Hypothalamus (tissue), 51 donors: Measurements from ENCODE around the gene HDAC4.
A peak's percentile ranks its signal among the peaks of the same experiment; 100 is the strongest.

Source experiments
- DNase-seq, 51 donors: peaks; one replicate each; lab custom pipeline; 2025; lab: John Stamatoyannopoulos, UW

The HDAC4 gene

GRCh38 chr2:239002591-239002953, 398.2 kb downstream of the HDAC4 start:
- DNase-seq: no peak

GRCh38 chr2:239001794-239002193, 399.0 kb downstream of the HDAC4 start:
- DNase-seq: no peak

GRCh38 chr2:239000500-239001073, 400.2 kb downstream of the HDAC4 start:
- DNase-seq: peak in 1 of 51 donors; percentile 17

- no peak for DNase-seq
Measured at GRCh38 chr2:239000089-239000488, 400.7 kb downstream of the HDAC4 start.

DNA sequence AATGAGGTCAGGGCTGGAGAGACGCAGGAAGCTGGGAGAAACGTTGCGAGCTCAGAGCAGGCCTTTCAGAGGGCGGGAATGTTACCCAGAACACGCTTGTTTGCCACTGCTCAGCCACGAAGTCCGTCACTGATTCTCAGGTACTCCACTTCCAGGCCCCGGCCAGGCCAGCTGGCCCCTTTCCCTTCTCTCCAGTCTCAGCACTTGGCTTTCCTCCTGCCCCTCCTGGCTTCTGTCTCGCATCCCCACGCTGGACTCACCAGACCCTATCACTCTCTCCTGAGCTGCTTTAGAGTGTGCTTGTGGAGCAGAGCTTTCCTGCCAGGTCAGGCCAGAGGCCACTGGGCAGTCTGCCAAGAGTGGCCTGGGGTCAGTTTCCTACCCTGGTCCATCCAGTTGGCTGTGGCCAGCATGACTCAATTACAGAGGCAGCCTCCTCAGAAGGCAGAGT, 401.5 kb downstream of the HDAC4 start:
- no peak for DNase-seq

GRCh38 chr2:238998801-238999200, 402.0 kb downstream of the HDAC4 start:
- no peak for DNase-seq
